Measurements from ENCODE around the gene SRC. TPM values are rescaled to one million over a fixed set of nuclear protein-coding genes. Genes with fewer than 3 reads are reported as not detected.

SRC gene
- total RNA-seq, 4 donors from 2014 or later = 21.8 to 30.9 (median 25.1) TPM

DNA sequence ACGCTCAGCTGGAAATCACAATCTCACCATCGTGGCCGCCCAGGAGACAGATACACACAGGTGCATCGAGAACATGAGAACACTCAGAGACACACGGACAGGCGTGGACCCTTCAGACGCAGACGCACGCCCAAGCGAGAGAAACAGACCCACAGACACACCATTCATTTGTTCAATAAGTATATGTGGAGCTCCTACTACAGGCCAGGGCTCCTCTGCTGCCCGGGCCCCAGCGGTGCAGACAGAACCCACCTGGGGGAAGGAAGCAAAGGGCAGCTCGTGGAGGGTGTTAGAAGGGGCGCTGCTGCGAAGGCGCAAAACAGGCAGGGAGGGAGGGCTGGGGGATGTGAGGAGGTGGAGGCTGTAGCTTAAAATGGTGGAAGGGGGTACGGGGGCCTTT, 39.2 kb downstream of the SRC start:
- 90 to 91% methylated on average over 17 of the region's 17 CpGs for WGBS, 2 donors
- no peak for TF ChIP-seq POLR2A (IDR thresholded peaks at IDR 0.05)
- TF ChIP-seq, protein P1, sequence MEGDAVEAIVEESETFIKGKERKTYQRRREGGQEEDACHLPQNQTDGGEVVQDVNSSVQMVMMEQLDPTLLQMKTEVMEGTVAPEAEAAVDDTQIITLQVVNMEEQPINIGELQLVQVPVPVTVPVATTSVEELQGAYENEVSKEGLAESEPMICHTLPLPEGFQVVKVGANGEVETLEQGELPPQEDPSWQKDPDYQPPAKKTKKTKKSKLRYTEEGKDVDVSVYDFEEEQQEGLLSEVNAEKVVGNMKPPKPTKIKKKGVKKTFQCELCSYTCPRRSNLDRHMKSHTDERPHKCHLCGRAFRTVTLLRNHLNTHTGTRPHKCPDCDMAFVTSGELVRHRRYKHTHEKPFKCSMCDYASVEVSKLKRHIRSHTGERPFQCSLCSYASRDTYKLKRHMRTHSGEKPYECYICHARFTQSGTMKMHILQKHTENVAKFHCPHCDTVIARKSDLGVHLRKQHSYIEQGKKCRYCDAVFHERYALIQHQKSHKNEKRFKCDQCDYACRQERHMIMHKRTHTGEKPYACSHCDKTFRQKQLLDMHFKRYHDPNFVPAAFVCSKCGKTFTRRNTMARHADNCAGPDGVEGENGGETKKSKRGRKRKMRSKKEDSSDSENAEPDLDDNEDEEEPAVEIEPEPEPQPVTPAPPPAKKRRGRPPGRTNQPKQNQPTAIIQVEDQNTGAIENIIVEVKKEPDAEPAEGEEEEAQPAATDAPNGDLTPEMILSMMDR (IDR thresholded peaks at IDR 0.05) = no peak
- DNase-seq (ENCODE audit: low spot score in 2 of 2) = no peak
- no peak overlapping the region for H3K4me3 ChIP-seq (ENCODE audit: low read depth, poor library complexity, severe bottlenecking)
- intact Hi-C loops (cut with DNase I; ENCODE audit: low total_unique reads) = loop anchor here (5.0 to 10.0 kb wide), 2 partner anchors 103 to 150 kb away; no protein-coding TSS in a partner anchor

DNA sequence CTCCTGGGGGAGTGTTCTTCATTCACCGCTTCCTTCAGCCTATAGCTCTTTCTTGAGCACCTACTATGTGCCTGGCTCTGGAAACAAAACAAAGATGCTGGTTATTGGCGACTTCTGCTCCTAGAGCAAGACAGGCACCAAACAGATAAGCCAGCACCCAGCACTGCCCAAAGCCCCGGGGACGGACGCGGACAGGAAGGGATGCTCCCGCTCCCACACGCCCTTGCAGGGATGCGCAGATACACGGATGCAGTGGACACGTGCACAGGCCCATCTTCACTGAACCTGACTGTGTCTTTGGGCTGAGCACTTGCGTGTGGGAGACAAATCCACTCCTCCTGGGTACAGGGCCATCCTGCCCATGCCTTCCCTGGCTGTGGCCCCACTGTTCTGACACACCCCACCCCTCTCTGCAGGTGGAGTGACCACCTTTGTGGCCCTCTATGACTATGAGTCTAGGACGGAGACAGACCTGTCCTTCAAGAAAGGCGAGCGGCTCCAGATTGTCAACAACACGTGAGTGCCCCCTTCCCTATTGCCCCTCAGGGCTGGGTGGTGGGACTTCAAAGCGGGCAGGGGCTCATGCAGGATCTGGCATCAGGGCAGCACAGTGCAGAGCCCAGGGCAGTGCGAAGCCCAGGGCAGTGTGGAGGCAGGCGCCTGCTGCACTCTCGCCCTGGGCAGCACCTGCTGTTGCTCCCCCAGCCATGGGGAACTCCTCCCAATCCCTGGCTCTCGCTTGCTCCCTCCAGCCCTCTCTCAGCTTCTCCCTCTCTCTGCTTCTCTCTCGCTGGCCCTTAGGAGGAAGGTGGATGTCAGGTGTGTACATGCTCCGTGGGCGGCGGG, 39.9 kb downstream of the SRC start:
- DNase-seq (ENCODE audit: low spot score in 2 of 2) = no peak
- TF ChIP-seq, protein P1 (IDR thresholded peaks at IDR 0.05) = no peak
- TF ChIP-seq POLR2A (IDR thresholded peaks at IDR 0.05) = no peak
- WGBS, 2 donors = 85 to 92% methylated on average over 24 to 25 of the region's 25 CpGs
- intact Hi-C loops (cut with DNase I; ENCODE audit: low total_unique reads) = loop anchor here (5.0 to 10.0 kb wide), 2 partner anchors 104 to 149 kb away; no protein-coding TSS in a partner anchor
- H3K4me3 ChIP-seq (ENCODE audit: low read depth, poor library complexity, severe bottlenecking) = no peak overlapping the region

DNA sequence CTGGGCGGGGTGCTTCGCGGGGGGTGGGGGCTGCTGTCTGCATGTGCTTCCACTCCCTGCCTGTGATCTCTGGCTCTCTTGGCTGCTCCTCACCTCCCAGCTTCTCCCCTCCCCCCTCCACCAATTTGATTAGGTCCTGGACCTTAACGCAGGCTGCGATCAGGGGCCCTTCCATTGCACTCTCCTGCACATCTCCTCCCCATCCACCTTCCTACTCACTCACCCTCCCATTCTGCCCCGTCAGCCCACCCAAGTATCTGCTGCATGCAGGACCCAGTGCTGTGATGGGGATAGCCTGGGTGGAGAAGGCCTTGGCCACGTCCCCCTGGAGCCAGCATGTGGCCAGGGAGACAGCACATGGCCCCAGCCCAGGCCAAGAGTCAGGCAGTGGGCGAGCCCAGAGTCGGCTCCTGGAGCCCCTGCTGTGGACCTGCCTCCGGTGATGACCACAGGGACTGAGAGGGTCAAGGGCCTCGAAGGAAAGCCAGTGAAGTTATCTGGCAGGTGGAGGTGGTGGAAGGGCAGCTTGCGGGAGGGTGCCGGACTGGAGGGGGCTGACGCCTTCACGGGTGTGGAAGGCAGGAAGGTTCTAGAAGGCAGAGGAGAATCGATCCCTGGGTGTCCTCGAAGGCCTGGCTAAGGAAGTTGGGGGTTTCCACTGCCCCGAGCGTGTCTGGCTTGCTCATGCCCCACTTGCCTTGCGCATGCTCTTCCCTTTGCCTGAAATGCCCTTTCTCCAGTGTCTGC, 40.7 kb downstream of the SRC start:
- no peak overlapping the region for H3K4me3 ChIP-seq (ENCODE audit: low read depth, poor library complexity, severe bottlenecking)
- intact Hi-C loops (cut with DNase I; ENCODE audit: low total_unique reads) = loop anchor here (5.0 to 10.0 kb wide), 2 partner anchors 104 to 148 kb away; no protein-coding TSS in a partner anchor
- no peak for DNase-seq (ENCODE audit: low spot score in 2 of 2)
- WGBS, 2 donors = 83 to 84% methylated on average over 20 of the region's 20 CpGs
- TF ChIP-seq POLR2A (IDR thresholded peaks at IDR 0.05) = no peak
- TF ChIP-seq, protein P1 (IDR thresholded peaks at IDR 0.05) = no peak

DNA sequence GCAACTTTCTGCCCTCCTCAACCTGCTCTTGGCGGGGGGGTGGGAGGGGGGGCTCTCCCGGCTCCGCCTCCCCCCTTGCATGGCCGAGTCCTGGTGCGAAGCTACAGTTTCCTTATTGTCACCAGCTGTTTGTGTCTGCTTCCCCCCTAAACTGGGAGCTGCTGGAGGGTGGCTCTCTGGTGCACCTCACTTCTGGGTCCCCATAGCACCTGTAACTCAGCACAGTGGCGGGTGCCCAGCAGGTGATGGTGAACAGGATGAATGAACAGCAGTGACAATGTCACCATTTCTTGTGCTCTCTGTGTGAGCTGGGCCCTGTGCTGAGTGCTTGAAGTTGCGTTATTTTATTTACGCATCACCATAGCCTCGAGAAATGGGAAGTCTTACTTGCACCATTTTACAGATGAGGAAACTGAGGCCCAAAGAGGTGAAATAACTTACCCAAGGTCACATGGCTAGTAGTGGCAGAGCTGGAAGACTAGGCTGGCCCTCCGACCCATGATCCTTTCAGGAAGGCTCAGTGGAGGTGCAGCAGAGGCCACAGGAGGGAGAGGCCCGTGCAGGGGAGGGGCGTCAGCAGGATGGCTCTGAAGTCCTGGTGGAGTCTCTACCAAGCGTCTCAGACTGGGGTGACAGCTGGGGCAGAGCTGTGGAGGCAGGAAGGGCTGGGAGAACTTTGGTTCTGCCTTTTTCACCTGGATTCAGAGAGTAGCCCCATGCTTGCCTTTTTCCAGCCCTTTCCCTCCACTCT, 41.8 kb downstream of the SRC start:
- intact Hi-C loops (cut with DNase I; ENCODE audit: low total_unique reads) = loop anchor here (5.0 to 10.0 kb wide), 2 partner anchors 105 to 147 kb away; no protein-coding TSS in a partner anchor
- WGBS, 2 donors = 88 to 92% methylated on average over 13 of the region's 13 CpGs
- TF ChIP-seq POLR2A (IDR thresholded peaks at IDR 0.05) = no peak
- TF ChIP-seq, protein P1 (IDR thresholded peaks at IDR 0.05) = no peak
- no peak overlapping the region for H3K4me3 ChIP-seq (ENCODE audit: low read depth, poor library complexity, severe bottlenecking)
- DNase-seq (ENCODE audit: low spot score in 2 of 2) = no peak

GRCh38 chr20:37388831-37389230, 42.9 kb downstream of the SRC start:
- intact Hi-C loops (cut with DNase I; ENCODE audit: low total_unique reads) = loop anchor here (5.0 to 10.0 kb wide), 2 partner anchors 107 to 146 kb away; no protein-coding TSS in a partner anchor
- no peak for DNase-seq (ENCODE audit: low spot score in 2 of 2)
- no peak for TF ChIP-seq POLR2A (IDR thresholded peaks at IDR 0.05)
- TF ChIP-seq, protein P1 (IDR thresholded peaks at IDR 0.05) = no peak
- 84 to 93% methylated on average over 9 of the region's 9 CpGs for WGBS, 2 donors
- H3K4me3 ChIP-seq (ENCODE audit: low read depth, poor library complexity, severe bottlenecking) = no peak overlapping the region

Data from lower leg skin (tissue), 4 donors.